Neuron (in vitro differentiated cells): ENCODE results near the gene MAP4K2.

Experiments
- H2AFZ ChIP-seq: one replicate; pipeline ENCODE4 v1.6.1; 2013; ENCODE audit warnings: low read depth, mild to moderate bottlenecking, inconsistent platforms, low read length, moderate library complexity
- H3K27me3 ChIP-seq: one replicate; pipeline ENCODE4 v1.6.1; 2013; ENCODE audit warnings: low read length; ENCODE audit not compliant: insufficient read depth
- H3K36me3 ChIP-seq: one replicate; pipeline ENCODE4 v1.6.1; 2013; ENCODE audit warnings: low read length; ENCODE audit not compliant: insufficient read depth
- H3K4me1 ChIP-seq: one replicate; pipeline ENCODE4 v1.6.1; 2013; ENCODE audit warnings: low read length; ENCODE audit not compliant: insufficient read depth
- H3K4me3 ChIP-seq: 2 replicates; pipeline ENCODE4 v1.5.1; 2013; ENCODE audit warnings: mild to moderate bottlenecking, low read length, moderate library complexity
- H3K9me3 ChIP-seq: one replicate; pipeline ENCODE4 v1.6.1; 2013; ENCODE audit warnings: low read length

The MAP4K2 gene

DNA sequence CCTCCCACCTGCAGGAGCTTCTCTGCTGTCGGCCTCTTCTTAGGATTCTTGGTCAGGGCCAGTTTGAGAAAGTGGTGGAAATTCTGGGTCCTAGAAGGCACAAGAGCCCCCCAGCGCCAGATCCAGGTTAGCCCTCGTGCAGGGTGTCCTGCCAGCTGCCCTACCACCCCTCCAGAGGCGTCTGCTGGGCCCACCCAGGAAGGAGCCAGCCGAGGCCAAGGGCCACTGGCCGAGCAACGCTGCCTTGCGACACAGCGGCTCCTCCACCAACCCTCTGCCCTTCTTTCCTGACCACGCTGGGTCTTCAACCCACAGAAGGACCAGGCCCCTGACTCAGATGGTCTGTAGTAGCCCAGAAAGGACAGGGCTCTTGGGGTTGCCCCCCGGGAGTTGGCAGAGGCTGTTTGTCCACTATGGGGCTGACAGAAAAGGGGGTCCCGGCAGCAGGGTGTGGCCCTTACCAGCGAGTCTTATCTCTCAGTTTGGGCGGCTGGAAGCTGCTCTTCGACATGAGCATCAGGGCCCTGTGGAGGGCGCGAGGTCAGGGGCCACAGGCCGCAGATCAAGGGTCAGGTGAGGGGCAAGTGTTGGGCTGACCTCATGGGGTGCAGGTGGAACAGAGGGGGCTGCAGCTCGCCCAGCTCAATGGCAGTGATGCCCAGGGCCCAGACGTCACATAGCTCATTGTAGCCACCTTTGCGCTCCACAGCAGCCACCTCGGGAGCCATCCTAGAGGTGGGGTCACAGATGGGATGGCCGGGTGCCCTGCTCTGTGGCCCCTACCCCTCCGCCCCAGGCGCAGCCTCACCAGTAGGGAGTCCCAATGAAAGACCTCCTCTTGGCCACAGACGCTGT lies 2.5 kb downstream of the MAP4K2 start:
- Histone ChIP-seq H3K27me3 (no peaks in the 10 kb centered on the region), H2AFZ (no peak overlapping the region), H3K36me3 (peaks cover 13% of the 10 kb centered on the region), H3K4me3 (no peak overlapping the region), H3K4me1 (peaks cover 10% of the 10 kb centered on the region), H3K9me3 (no peaks in the 10 kb centered on the region)

DNA sequence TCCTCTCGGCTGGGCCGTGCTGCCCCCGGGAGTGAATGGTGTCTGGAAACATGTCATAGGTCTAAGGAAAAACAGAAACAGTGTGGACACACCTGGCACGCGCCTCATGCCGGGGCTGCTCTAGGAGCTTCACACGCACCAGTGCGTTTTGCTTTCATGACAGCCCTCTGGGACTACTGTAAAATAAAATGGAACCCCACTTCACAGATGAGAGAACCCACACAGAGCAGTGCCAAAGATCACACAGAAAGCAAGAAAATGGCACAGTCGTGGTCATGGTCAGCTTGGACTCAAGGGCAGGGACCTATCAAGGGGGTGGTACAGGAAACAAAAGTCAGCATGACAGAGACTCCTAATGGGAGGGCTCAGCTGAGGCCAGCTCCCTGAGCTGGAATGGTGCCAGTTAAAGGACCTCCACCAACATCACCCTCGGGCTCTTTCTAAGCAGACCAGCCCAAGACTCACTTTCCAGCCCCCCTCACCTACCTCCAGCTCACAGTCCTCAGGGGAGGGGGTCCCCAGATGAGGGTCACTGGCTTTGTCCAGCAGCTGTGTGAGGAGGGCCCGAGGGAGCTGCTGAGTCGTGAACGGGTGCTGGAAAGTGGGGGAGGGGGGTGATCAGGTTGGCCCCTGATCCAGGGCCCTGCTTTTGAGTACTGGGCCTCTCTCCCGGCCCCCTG lies 3.3 kb downstream of the MAP4K2 start:
- Histone ChIP-seq H2AFZ (no peak overlapping the region), H3K9me3 (no peaks in the 10 kb centered on the region), H3K27me3 (no peaks in the 10 kb centered on the region), H3K4me1 (peaks cover 10% of the 10 kb centered on the region), H3K36me3 (peaks cover 6% of the 10 kb centered on the region), H3K4me3 (no peak overlapping the region)

- Histone ChIP-seq H2AFZ (no peak overlapping the region), H3K36me3 (peaks cover 3% of the 10 kb centered on the region), H3K4me3 (no peak overlapping the region), H3K9me3 (no peaks in the 10 kb centered on the region), H3K27me3 (no peaks in the 10 kb centered on the region), H3K4me1 (peaks cover 8% of the 10 kb centered on the region)
These were observed 3.8 kb downstream of the MAP4K2 start for GRCh38 chr11:64799256-64799622.

DNA sequence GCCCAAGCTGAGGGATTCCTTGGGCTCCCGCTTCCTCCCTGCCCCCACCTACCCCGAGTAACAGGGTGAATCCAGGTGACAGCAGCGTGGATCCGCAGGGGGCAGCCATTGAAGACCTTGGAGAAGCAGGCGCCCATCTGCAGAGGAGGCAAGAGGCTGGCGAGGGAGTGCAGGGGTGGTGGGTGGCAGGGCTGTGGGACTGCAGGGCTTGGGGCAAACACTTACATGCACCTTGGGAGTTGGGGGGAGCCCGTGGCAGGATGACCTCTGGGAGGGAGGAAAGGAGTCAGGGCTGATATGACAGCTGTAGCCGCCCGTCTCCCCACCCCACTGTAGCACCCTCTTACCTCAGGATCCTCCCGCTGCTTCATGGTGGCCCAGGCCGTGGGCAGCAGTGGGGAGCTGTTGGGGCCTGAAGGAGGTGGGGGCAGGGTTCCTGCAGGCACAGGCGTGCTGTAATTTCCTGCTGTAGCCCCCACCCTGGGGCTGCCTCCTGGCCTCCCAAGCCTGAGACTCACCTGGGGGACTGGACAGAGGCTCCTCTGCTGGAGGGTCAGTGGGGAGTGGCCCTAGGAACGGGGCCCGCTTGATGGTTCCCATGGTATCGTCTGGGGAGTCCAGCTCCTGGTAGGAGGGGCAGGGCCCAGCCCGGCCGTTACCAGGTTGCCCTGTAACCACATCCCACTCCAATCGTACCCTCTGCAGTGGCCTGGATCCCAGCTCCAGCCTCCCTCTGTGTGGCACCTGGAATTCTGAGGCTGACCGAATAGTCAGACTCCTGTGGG lies 6.1 kb downstream of the MAP4K2 start:
- no peak overlapping the region for H2AFZ ChIP-seq
- no peaks in the 10 kb centered on the region for H3K9me3 ChIP-seq
- no peaks in the 10 kb centered on the region for H3K36me3 ChIP-seq
- no peaks in the 10 kb centered on the region for H3K27me3 ChIP-seq
- H3K4me1 ChIP-seq = no peaks in the 10 kb centered on the region
- H3K4me3 ChIP-seq = no peak overlapping the region

DNA sequence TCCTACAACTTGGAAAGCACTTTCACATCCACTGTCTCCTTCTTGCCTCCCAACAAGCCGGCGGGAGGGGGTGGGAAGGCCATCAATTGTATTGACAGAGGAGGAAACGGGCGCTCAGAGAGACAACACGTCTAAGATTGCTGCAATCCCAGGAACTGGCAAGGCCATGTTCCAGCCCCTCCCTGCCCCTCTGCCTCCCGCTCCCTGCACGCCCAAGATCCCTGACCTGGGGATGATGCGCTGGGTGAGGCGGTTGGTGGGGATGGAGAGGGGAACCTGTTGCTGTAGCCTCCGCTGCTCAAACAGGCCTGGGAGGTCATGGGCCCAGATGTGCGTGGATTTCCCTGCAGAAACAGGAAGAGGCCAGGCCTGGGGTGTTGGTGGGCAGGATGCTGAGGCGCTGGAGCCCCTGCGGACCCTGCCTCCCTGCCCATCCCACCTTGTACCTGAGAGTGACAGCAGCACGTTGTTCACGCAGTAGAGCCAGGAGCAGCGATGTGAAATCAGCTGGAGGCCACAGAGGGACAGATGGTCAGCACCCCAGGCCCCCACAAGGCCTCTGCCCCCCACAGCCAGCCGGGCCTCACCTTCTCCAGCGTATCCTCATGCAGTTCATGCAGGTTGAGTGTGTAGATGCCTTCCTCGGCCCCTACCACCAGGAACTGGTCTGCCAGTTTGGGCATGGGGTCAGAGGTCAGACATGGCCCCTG lies 6.8 kb downstream of the MAP4K2 start:
- no peak overlapping the region for H3K4me3 ChIP-seq
- no peaks in the 10 kb centered on the region for H3K9me3 ChIP-seq
- no peaks in the 10 kb centered on the region for H3K36me3 ChIP-seq
- H3K4me1 ChIP-seq = no peaks in the 10 kb centered on the region
- H3K27me3 ChIP-seq = no peaks in the 10 kb centered on the region
- no peak overlapping the region for H2AFZ ChIP-seq

- no peaks in the 10 kb centered on the region for H3K36me3 ChIP-seq
- H3K27me3 ChIP-seq = no peaks in the 10 kb centered on the region
- H3K9me3 ChIP-seq = no peaks in the 10 kb centered on the region
- no peak overlapping the region for H3K4me3 ChIP-seq
- no peak overlapping the region for H2AFZ ChIP-seq
- H3K4me1 ChIP-seq = no peaks in the 10 kb centered on the region
These were observed 8.5 kb downstream of the MAP4K2 start for GRCh38 chr11:64794526-64794925.

- Histone ChIP-seq H3K4me1 (no peaks in the 10 kb centered on the region), H3K4me3 (no peak overlapping the region), H3K27me3 (no peaks in the 10 kb centered on the region), H3K9me3 (no peaks in the 10 kb centered on the region), H3K36me3 (no peaks in the 10 kb centered on the region), H2AFZ (no peak overlapping the region)
These were observed 9.5 kb downstream of the MAP4K2 start for GRCh38 chr11:64793271-64794160.

- Histone ChIP-seq H2AFZ (no peak overlapping the region), H3K4me3 (no peak overlapping the region), H3K36me3 (no peaks in the 10 kb centered on the region), H3K4me1 (no peaks in the 10 kb centered on the region), H3K27me3 (no peaks in the 10 kb centered on the region), H3K9me3 (no peaks in the 10 kb centered on the region)
These were observed 10.5 kb downstream of the MAP4K2 start for GRCh38 chr11:64792482-64792881.

DNA sequence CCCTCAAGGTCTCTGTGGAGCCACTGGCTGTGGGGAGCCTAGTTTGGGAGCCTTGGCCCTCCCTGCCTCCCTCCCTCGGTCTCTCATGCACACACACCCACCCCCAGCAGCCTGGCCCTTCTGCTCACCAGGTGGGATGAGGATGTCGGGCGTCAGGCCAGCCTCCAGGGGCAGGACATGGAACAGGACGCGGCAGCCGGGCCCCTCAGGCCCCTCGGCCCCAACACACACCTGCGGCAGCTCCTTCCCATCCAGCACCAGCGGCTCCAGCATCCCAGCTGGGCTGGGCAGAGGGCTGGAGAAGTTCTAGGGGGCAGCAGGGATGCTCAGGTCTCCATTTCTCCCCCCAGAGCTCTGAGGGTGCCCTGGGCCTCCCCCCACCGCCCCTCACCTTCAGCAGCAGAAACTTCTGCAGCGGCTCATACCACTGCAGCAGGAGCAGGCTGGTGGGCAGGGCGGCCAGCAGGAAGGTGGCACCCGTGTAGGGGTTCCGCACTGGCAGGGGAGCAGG lies 11.2 kb downstream of the MAP4K2 start:
- H3K4me1 ChIP-seq = no peaks in the 10 kb centered on the region
- no peaks in the 10 kb centered on the region for H3K27me3 ChIP-seq
- no peaks in the 10 kb centered on the region for H3K9me3 ChIP-seq
- no peaks in the 10 kb centered on the region for H3K36me3 ChIP-seq
- no peak overlapping the region for H3K4me3 ChIP-seq
- H2AFZ ChIP-seq = no peak overlapping the region

- no peaks in the 10 kb centered on the region for H3K9me3 ChIP-seq
- H2AFZ ChIP-seq = no peak overlapping the region
- H3K27me3 ChIP-seq = no peaks in the 10 kb centered on the region
- no peaks in the 10 kb centered on the region for H3K4me1 ChIP-seq
- no peaks in the 10 kb centered on the region for H3K36me3 ChIP-seq
- no peak overlapping the region for H3K4me3 ChIP-seq
These were observed 12.6 kb downstream of the MAP4K2 start for GRCh38 chr11:64790205-64791095.
